ENCODE results near the gene WT1. TPM values are rescaled to one million over a fixed set of nuclear protein-coding genes. Genes with fewer than 3 reads are reported as not detected.

The WT1 gene
- total and polyA plus RNA-seq, 2 of the 8 experiments (the other 6 are each of a cell fraction or from before 2014, with no cell fraction given), result 0.05 to 0.17 TPM

- Histone ChIP-seq H3K27me3 (replicated peaks in 1 of 4; ENCODE audit: control insufficient read depth in 3 of 4, extremely low read depth in 1 of 4, insufficient read depth in 3 of 4, low read length in 3 of 4) (no peaks in the 10 kb centered on the region), H3K4me1 (replicated peaks in 1 of 4; ENCODE audit: control insufficient read depth in 3 of 4, insufficient read depth in 4 of 4, low read length in 3 of 4) (no peaks in the 10 kb centered on the region), H4K20me1 (replicated peaks in 1 of 2; ENCODE audit: control insufficient read depth in 1 of 2, insufficient read depth in 2 of 2, low read length in 2 of 2) (no peaks in the 10 kb centered on the region), H3K9ac (replicated peaks in 1 of 4; ENCODE audit: extremely low read depth in 1 of 4, low read depth in 3 of 4, low read length in 3 of 4) (no peak overlapping the region), H2BK5ac (ENCODE audit: low read depth, low read length) (no peak overlapping the region), H2AK5ac (ENCODE audit: low read depth, low read length) (no peak overlapping the region), H3K4me3 (ENCODE audit: extremely low read depth in 1 of 4, insufficient read depth in 2 of 4, low read depth in 3 of 4, low read length in 4 of 4) (no peak overlapping the region), H3K4ac (replicated peaks; ENCODE audit: insufficient read length, low read depth, low read length) (no peak overlapping the region), H3K9me3 (ENCODE audit: insufficient read depth in 2 of 2, low read depth in 1 of 2, low read length in 1 of 2) (no peaks in the 10 kb centered on the region), H3K27ac (ENCODE audit: low read depth, low read length) (no peak overlapping the region), H4K5ac (ENCODE audit: insufficient read length, low read depth, low read length) (no peak overlapping the region), H2BK20ac (ENCODE audit: low read length) (no peak overlapping the region), H4K8ac (ENCODE audit: extremely low read depth, insufficient read depth, low read length) (no peak overlapping the region), H3K18ac (ENCODE audit: extremely low read depth, low read length) (no peak overlapping the region), H3K4me2 (ENCODE audit: insufficient read depth in 1 of 2, low read depth in 2 of 2, low read length in 2 of 2) (no peak overlapping the region), H3K23ac (ENCODE audit: insufficient read length) (no peak overlapping the region), H2AFZ (ENCODE audit: low read length) (no peak overlapping the region), H3K14ac (ENCODE audit: insufficient read length) (no peak overlapping the region), H3K79me2 (ENCODE audit: control insufficient read depth in 1 of 2, insufficient read depth in 2 of 2, low read length in 2 of 2) (no peaks in the 10 kb centered on the region), H3K79me1 (ENCODE audit: low read depth, low read length) (no peaks in the 10 kb centered on the region), H4K91ac (replicated peaks; ENCODE audit: insufficient read length, low read length) (no peak overlapping the region), H3K36me3 (ENCODE audit: control insufficient read depth in 2 of 4, insufficient read depth in 4 of 4, low read length in 3 of 4) (no peaks in the 10 kb centered on the region), H2BK120ac (replicated peaks; ENCODE audit: low read depth, low read length) (no peak overlapping the region), H2BK12ac (ENCODE audit: low read depth, low read length) (no peak overlapping the region), H2BK15ac (ENCODE audit: low read length) (no peak overlapping the region), H3K56ac (replicated peaks; ENCODE audit: insufficient read length, low read depth, low read length) (no peak overlapping the region), H3K23me2 (ENCODE audit: low read depth, low read length) (0 out of 2 replicates have a peak, but pooled peaks cover 1% of the 10 kb centered on the region)
- no peak for TF ChIP-seq EZH2 (IDR thresholded peaks at IDR 0.05; ENCODE audit: low read depth, low read length, severe bottlenecking)
- TF ChIP-seq POLR2AphosphoS5 (IDR thresholded peaks at IDR 0.05; ENCODE audit: low read depth, low read length), result no peak
- no peak for TF ChIP-seq MAFK (IDR thresholded peaks at IDR 0.05; ENCODE audit: low read depth, low read length)
- no peak for TF ChIP-seq BCL11A (IDR thresholded peaks at IDR 0.05; ENCODE audit: low read depth in 2 of 2, low read length in 2 of 2)
- TF ChIP-seq MAX (IDR thresholded peaks at IDR 0.05), result no peak
- no peak for TF ChIP-seq BRCA1 (IDR thresholded peaks at IDR 0.05; ENCODE audit: low read depth, low read length)
- TF ChIP-seq EP300 (IDR thresholded peaks at IDR 0.05; ENCODE audit: borderline replicate concordance in 1 of 2, low read depth in 2 of 2, low read length in 2 of 2), result no peak
- no peak for TF ChIP-seq SP1 (IDR thresholded peaks at IDR 0.05; ENCODE audit: low read depth, low read length)
- no peak for TF ChIP-seq TAF7 (optimal IDR thresholded peaks at IDR 0.05; ENCODE audit: borderline replicate concordance, low read depth, low read length)
- TF ChIP-seq YY1 (IDR thresholded peaks at IDR 0.05; ENCODE audit: low read depth, low read length), result no peak
- TF ChIP-seq SIRT6 (IDR thresholded peaks at IDR 0.05; ENCODE audit: low read length), result no peak
- TF ChIP-seq SRF (IDR thresholded peaks at IDR 0.05; ENCODE audit: low read depth, low read length), result no peak
- no peak for TF ChIP-seq CREB1 (IDR thresholded peaks at IDR 0.05)
- no peak for TF ChIP-seq POLR2A (IDR thresholded peaks at IDR 0.05; ENCODE audit: control extremely low read depth in 1 of 2, low read depth in 2 of 2, low read length in 2 of 2)
- TF ChIP-seq CEBPB (IDR thresholded peaks at IDR 0.05; ENCODE audit: low read depth, low read length), result no peak
- TF ChIP-seq FOSL1 (IDR thresholded peaks at IDR 0.05; ENCODE audit: insufficient read depth, low read depth, low read length), result no peak
- FAIRE-seq, result no peak
- no peak for DNase-seq (ENCODE audit: low read depth in 1 of 2, low spot score in 2 of 2)
- CTCF ChIA-PET (ENCODE audit: partially characterized antibody), result interaction anchor here (0.5 to 3.5 kb wide), 9 partner anchors 8 to 111 kb away, joined by 3 to 14 read pairs (median 3); no protein-coding TSS in a partner anchor
- POLR2A ChIA-PET (ENCODE audit: partially characterized antibody), result no interaction called here
- 91% methylated on average over 1 of the region's 1 CpG; no CpG with 5 or more reads in 1 of the 2 experiments for WGBS, 2 experiments (ENCODE audit: extremely low coverage in 1 of 2, insufficient coverage in 1 of 2, insufficient read length in 1 of 2, insufficient replicate concordance in 2 of 2, low coverage in 1 of 2, low lambda C conversion rate in 2 of 2, missing lambda C conversion rate in 1 of 2)
Observed at GRCh38 chr11:32450372-32450771, 15.0 kb upstream of the WT1 start.

All from H1 (cell line).